Endothelial cell (in vitro differentiated cells): ENCODE data around the gene LAMB2. TPM values are rescaled to one million over a fixed set of nuclear protein-coding genes. Genes with fewer than 3 reads are reported as not detected.
A peak's percentile ranks its signal among the peaks of the same experiment; 100 is the strongest.

Source experiments
- DNase-seq: peaks from one replicate; pipeline ENCODE4 v3.0.0; 2021; ENCODE audit warnings: low spot score
- H3K27ac Mint-ChIP-seq: one replicate; pipeline ENCODE4 v1.8.0; 2021; ENCODE audit warnings: mixed read lengths, inconsistent platforms; ENCODE audit not compliant: unreplicated experiment
- H3K27me3 Mint-ChIP-seq: one replicate; pipeline ENCODE4 v1.8.0; 2021; ENCODE audit warnings: mild to moderate bottlenecking, moderate library complexity, mixed read lengths, inconsistent platforms; ENCODE audit not compliant: unreplicated experiment
- H3K36me3 Mint-ChIP-seq: one replicate; pipeline ENCODE4 v1.8.0; 2021; ENCODE audit warnings: mild to moderate bottlenecking, low read depth, mixed read lengths, inconsistent platforms; ENCODE audit not compliant: unreplicated experiment
- H3K4me1 Mint-ChIP-seq: one replicate; pipeline ENCODE4 v1.8.0; 2021; ENCODE audit warnings: mild to moderate bottlenecking, mixed read lengths, inconsistent platforms; ENCODE audit not compliant: unreplicated experiment
- H3K4me3 Mint-ChIP-seq: one replicate; pipeline ENCODE4 v1.8.0; 2021; ENCODE audit warnings: mild to moderate bottlenecking, mixed read lengths, inconsistent platforms; ENCODE audit not compliant: unreplicated experiment
- H3K9me3 Mint-ChIP-seq: one replicate; pipeline ENCODE4 v1.8.0; 2021; ENCODE audit warnings: mixed read lengths, inconsistent platforms; ENCODE audit not compliant: unreplicated experiment
- total RNA-seq: library from RNA; stranded (reverse); fragmentation: NEBNext Ultra II Directional; extraction: Animal tissue kit (Norgen Biotek cat#: 25700); gene quantifications from one replicate; pipeline ENCODE4 v1.2.1, GENCODE V29; 2021; ENCODE audit not compliant: unreplicated experiment
- TF ChIP-seq, protein P1 (sequence below): fragments of 200-600 bp; sonication (generic); IDR thresholded peaks from one replicate; pipeline ENCODE4 v1.5.0; 2021; ENCODE audit warnings: antibody characterized with exemption; ENCODE audit not compliant: unreplicated experiment

The LAMB2 gene
- total RNA-seq, 1 donor from 2014 or later = 259 TPM

- no peaks in the 10 kb centered on the region for H3K4me1 Mint-ChIP-seq
Measured at GRCh38 chr3:49124991-49125670, 7.7 kb downstream of the LAMB2 start.

DNA sequence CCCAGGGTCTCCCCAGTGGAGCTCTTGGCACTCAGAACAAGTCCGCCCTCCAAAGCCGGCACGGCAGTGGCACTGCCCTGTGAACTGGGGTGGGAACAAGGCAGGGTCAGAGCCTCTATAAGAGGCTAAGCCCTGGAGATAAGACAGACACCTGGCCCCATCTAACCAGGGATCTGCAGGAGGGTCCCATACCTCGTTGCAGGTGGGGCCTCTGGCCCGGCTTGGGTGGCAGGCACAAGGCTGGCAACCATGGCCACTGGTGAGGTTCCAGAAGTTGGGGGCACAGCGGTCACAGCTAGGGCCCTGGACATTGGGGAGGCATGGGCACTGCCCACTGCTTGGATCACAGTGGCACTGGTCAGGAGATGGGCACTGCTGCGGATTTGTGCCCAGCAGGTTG is 8.6 kb downstream of the LAMB2 start:
- no peak for DNase-seq
- no peak overlapping the region for H3K4me3 Mint-ChIP-seq
- H3K27me3 Mint-ChIP-seq = peaks cover 7% of the 10 kb centered on the region
- H3K9me3 Mint-ChIP-seq = no peaks in the 10 kb centered on the region
- TF ChIP-seq, protein P1, sequence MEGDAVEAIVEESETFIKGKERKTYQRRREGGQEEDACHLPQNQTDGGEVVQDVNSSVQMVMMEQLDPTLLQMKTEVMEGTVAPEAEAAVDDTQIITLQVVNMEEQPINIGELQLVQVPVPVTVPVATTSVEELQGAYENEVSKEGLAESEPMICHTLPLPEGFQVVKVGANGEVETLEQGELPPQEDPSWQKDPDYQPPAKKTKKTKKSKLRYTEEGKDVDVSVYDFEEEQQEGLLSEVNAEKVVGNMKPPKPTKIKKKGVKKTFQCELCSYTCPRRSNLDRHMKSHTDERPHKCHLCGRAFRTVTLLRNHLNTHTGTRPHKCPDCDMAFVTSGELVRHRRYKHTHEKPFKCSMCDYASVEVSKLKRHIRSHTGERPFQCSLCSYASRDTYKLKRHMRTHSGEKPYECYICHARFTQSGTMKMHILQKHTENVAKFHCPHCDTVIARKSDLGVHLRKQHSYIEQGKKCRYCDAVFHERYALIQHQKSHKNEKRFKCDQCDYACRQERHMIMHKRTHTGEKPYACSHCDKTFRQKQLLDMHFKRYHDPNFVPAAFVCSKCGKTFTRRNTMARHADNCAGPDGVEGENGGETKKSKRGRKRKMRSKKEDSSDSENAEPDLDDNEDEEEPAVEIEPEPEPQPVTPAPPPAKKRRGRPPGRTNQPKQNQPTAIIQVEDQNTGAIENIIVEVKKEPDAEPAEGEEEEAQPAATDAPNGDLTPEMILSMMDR = no peak
- no peak overlapping the region for H3K27ac Mint-ChIP-seq
- H3K36me3 Mint-ChIP-seq = peaks cover 29% of the 10 kb centered on the region
- peaks cover 5% of the 10 kb centered on the region for H3K4me1 Mint-ChIP-seq

More at GRCh38 chr3:49124991-49125670, 7.7 kb downstream of the LAMB2 start:
- no peak for DNase-seq
- TF ChIP-seq, protein P1 = no peak
- H3K27ac Mint-ChIP-seq = no peak overlapping the region
- no peak overlapping the region for H3K4me3 Mint-ChIP-seq
- H3K27me3 Mint-ChIP-seq = peaks cover 13% of the 10 kb centered on the region
- no peaks in the 10 kb centered on the region for H3K9me3 Mint-ChIP-seq
- peaks cover 36% of the 10 kb centered on the region for H3K36me3 Mint-ChIP-seq

DNA sequence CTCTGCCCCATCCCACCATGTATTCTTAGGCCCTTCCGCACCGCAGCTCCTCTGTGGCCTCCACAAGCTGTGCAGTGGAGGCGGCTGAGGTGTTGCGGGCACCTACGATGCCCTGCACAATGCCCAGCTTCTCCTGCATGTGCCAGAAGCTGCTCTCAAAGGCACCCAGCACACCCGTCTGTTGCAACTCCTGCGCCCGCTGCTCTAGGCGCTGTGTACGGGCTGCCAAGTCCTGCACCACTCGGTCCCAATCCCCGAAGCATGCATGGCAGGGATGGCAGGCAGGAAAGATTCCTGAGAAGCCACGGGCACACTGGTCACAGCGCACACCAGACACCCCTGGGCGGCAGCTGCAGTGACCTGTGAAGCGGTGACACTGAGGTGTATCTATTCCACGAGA is 9.2 kb downstream of the LAMB2 start:
- Mint-ChIP-seq H3K27me3 (peaks cover 5% of the 10 kb centered on the region), H3K27ac (no peak overlapping the region), H3K9me3 (no peaks in the 10 kb centered on the region), H3K4me3 (no peak overlapping the region), H3K4me1 (peaks cover 5% of the 10 kb centered on the region), H3K36me3 (peaks cover 27% of the 10 kb centered on the region)
- TF ChIP-seq, protein P1 = no peak
- no peak for DNase-seq

- Mint-ChIP-seq H3K27ac (no peak overlapping the region), H3K4me3 (no peak overlapping the region), H3K9me3 (no peaks in the 10 kb centered on the region), H3K4me1 (peaks cover 5% of the 10 kb centered on the region), H3K27me3 (peaks cover 5% of the 10 kb centered on the region), H3K36me3 (peaks cover 27% of the 10 kb centered on the region)
- no peak for DNase-seq
- TF ChIP-seq, protein P1 = no peak
Measured at GRCh38 chr3:49122886-49123545, 9.8 kb downstream of the LAMB2 start.

GRCh38 chr3:49122451-49122850 is 10.4 kb downstream of the LAMB2 start:
- TF ChIP-seq, protein P1 = no peak
- Mint-ChIP-seq H3K36me3 (peaks cover 28% of the 10 kb centered on the region), H3K27me3 (peaks cover 5% of the 10 kb centered on the region), H3K4me3 (peak overlapping the region; percentile 83), H3K27ac (peak overlapping the region; percentile 75), H3K4me1 (peaks cover 5% of the 10 kb centered on the region), H3K9me3 (no peaks in the 10 kb centered on the region)
- DNase-seq = no peak
